HG02870 (cell line): ENCODE measurements around the gene FADS2.

Experiments used
- ATAC-seq: cut with Tn5 transposase; IDR thresholded peaks from one replicate; pipeline ENCODE4 v1.9.1; 2021; ENCODE audit warnings: mild to moderate bottlenecking, moderate library complexity; ENCODE audit not compliant: unreplicated experiment

Gene FADS2

GRCh38 chr11:61900251-61900650, 72.2 kb downstream of the FADS2 start:
- ATAC-seq, result no peak

GRCh38 chr11:61901397-61901796, 73.3 kb downstream of the FADS2 start:
- ATAC-seq, result no peak

- ATAC-seq, result no peak
These were observed 74.2 kb downstream of the FADS2 start for GRCh38 chr11:61902313-61902712.

GRCh38 chr11:61903845-61904244, 75.7 kb downstream of the FADS2 start:
- ATAC-seq, result no peak

- no peak for ATAC-seq
These were observed 76.5 kb downstream of the FADS2 start for GRCh38 chr11:61904539-61905048.

GRCh38 chr11:61905067-61905696, 77.1 kb downstream of the FADS2 start:
- ATAC-seq, result no peak

GRCh38 chr11:61905801-61906521, 77.9 kb downstream of the FADS2 start:
- no peak for ATAC-seq

GRCh38 chr11:61906522-61906909, 78.4 kb downstream of the FADS2 start:
- ATAC-seq, result no peak

GRCh38 chr11:61907282-61907681, 79.2 kb downstream of the FADS2 start:
- no peak for ATAC-seq

GRCh38 chr11:61907871-61908729, 80.0 kb downstream of the FADS2 start:
- ATAC-seq, result no peak

- ATAC-seq, result no peak
These were observed 80.7 kb downstream of the FADS2 start for GRCh38 chr11:61908730-61909316.

- ATAC-seq, result no peak
These were observed 82.4 kb downstream of the FADS2 start for GRCh38 chr11:61910187-61911127.

- ATAC-seq, result no peak
These were observed 83.1 kb downstream of the FADS2 start for GRCh38 chr11:61911128-61911700.

- no peak for ATAC-seq
These were observed 83.8 kb downstream of the FADS2 start for GRCh38 chr11:61911701-61912529.

- no peak for ATAC-seq
These were observed 84.4 kb downstream of the FADS2 start for GRCh38 chr11:61912530-61912898.

- ATAC-seq, result no peak
These were observed 85.0 kb downstream of the FADS2 start for GRCh38 chr11:61912991-61913698.

GRCh38 chr11:61913699-61914395, 85.7 kb downstream of the FADS2 start:
- no peak for ATAC-seq
